T-helper 2 cell treated with Interferon-gamma antibody and Interleukin-4, amounts not matched to agents 5 μg/mL and 100 μg/mL, for 36 hours (primary cell): ENCODE results near the gene ST3GAL3.

Source experiments
- DNase-seq: peaks from one replicate; pipeline ENCODE4 v3.0.0; 2021; ENCODE audit warnings: low spot score
- H3K27ac Mint-ChIP-seq: one replicate; pipeline ENCODE4 v1.8.0; 2021; ENCODE audit warnings: mild to moderate bottlenecking, mixed read lengths
- H3K27me3 Mint-ChIP-seq: one replicate; pipeline ENCODE4 v1.8.0; 2021; ENCODE audit warnings: low read depth, mixed read lengths
- H3K36me3 Mint-ChIP-seq: one replicate; pipeline ENCODE4 v1.8.0; 2021; ENCODE audit warnings: low read depth, mixed read lengths
- H3K4me1 Mint-ChIP-seq: one replicate; pipeline ENCODE4 v1.8.0; 2021; ENCODE audit warnings: low read depth, mixed read lengths
- H3K4me3 Mint-ChIP-seq: one replicate; pipeline ENCODE4 v1.8.0; 2022; ENCODE audit warnings: mild to moderate bottlenecking, moderate library complexity, mixed read lengths
- H3K9me3 Mint-ChIP-seq: one replicate; pipeline ENCODE4 v1.8.0; 2021; ENCODE audit warnings: mixed read lengths

The ST3GAL3 gene

GRCh38 chr1:43936431-43937151 is 229.3 kb downstream of the ST3GAL3 start:
- Mint-ChIP-seq H3K4me1 (peaks cover 8% of the 10 kb centered on the region), H3K4me3 (peak overlapping the region; percentile 66), H3K9me3 (no peaks in the 10 kb centered on the region), H3K36me3 (no peaks in the 10 kb centered on the region), H3K27ac (no peak overlapping the region), H3K27me3 (peaks cover 12% of the 10 kb centered on the region)
- no peak for DNase-seq

- no peak overlapping the region for H3K4me3 Mint-ChIP-seq
- no peaks in the 10 kb centered on the region for H3K9me3 Mint-ChIP-seq
- peaks cover 8% of the 10 kb centered on the region for H3K4me1 Mint-ChIP-seq
- H3K36me3 Mint-ChIP-seq = no peaks in the 10 kb centered on the region
- no peak overlapping the region for H3K27ac Mint-ChIP-seq
- peaks cover 12% of the 10 kb centered on the region for H3K27me3 Mint-ChIP-seq
- DNase-seq = no peak
Measured at GRCh38 chr1:43937179-43937865, 230.0 kb downstream of the ST3GAL3 start.

GRCh38 chr1:43938383-43938782 is 231.0 kb downstream of the ST3GAL3 start:
- Mint-ChIP-seq H3K27me3 (peaks cover 6% of the 10 kb centered on the region), H3K36me3 (no peaks in the 10 kb centered on the region), H3K9me3 (no peaks in the 10 kb centered on the region), H3K27ac (no peak overlapping the region), H3K4me3 (no peak overlapping the region), H3K4me1 (peaks cover 10% of the 10 kb centered on the region)
- DNase-seq = no peak

- H3K27ac Mint-ChIP-seq = no peak overlapping the region
- no peaks in the 10 kb centered on the region for H3K36me3 Mint-ChIP-seq
- H3K4me1 Mint-ChIP-seq = peaks cover 7% of the 10 kb centered on the region
- peaks cover 6% of the 10 kb centered on the region for H3K27me3 Mint-ChIP-seq
- no peak for DNase-seq
- H3K9me3 Mint-ChIP-seq = no peaks in the 10 kb centered on the region
- H3K4me3 Mint-ChIP-seq = no peak overlapping the region
Measured at GRCh38 chr1:43938892-43939587, 231.7 kb downstream of the ST3GAL3 start.

GRCh38 chr1:43942411-43942810 is 235.1 kb downstream of the ST3GAL3 start:
- no peak overlapping the region for H3K27ac Mint-ChIP-seq
- no peak overlapping the region for H3K4me3 Mint-ChIP-seq
- H3K36me3 Mint-ChIP-seq = no peaks in the 10 kb centered on the region
- no peaks in the 10 kb centered on the region for H3K27me3 Mint-ChIP-seq
- no peaks in the 10 kb centered on the region for H3K9me3 Mint-ChIP-seq
- no peak for DNase-seq
- H3K4me1 Mint-ChIP-seq = peaks cover 15% of the 10 kb centered on the region

GRCh38 chr1:43944860-43945259 is 237.5 kb downstream of the ST3GAL3 start:
- DNase-seq = no peak
- Mint-ChIP-seq H3K9me3 (no peaks in the 10 kb centered on the region), H3K4me3 (peak overlapping the region; percentile 96), H3K27ac (no peak overlapping the region), H3K36me3 (no peaks in the 10 kb centered on the region), H3K27me3 (no peaks in the 10 kb centered on the region), H3K4me1 (peaks cover 28% of the 10 kb centered on the region)

GRCh38 chr1:43945674-43946235 is 238.4 kb downstream of the ST3GAL3 start:
- Mint-ChIP-seq H3K9me3 (no peaks in the 10 kb centered on the region), H3K4me1 (peaks cover 33% of the 10 kb centered on the region)

GRCh38 chr1:43946236-43947060 is 239.1 kb downstream of the ST3GAL3 start, which contains the start of gene IPO13:
IPO13 (plus strand) TSS chr1:43946950; CDS start chr1:43947601, 651 bp downstream.
- H3K36me3 Mint-ChIP-seq = peaks cover 2% of the 10 kb centered on the region
- no peaks in the 10 kb centered on the region for H3K9me3 Mint-ChIP-seq
- H3K4me1 Mint-ChIP-seq = peaks cover 34% of the 10 kb centered on the region
- no peaks in the 10 kb centered on the region for H3K27me3 Mint-ChIP-seq
- peak; percentile 96 for DNase-seq
- peak within 1 kb of the TSS; percentile 92 for H3K27ac Mint-ChIP-seq
- peak within 1 kb of the TSS; percentile 96 for H3K4me3 Mint-ChIP-seq

More at GRCh38 chr1:43945674-43946235, 238.4 kb downstream of the ST3GAL3 start:
- no peak for DNase-seq
- H3K4me3 Mint-ChIP-seq = peak overlapping the region; percentile 96
- peak overlapping the region; percentile 92 for H3K27ac Mint-ChIP-seq
- no peaks in the 10 kb centered on the region for H3K27me3 Mint-ChIP-seq
- H3K36me3 Mint-ChIP-seq = peaks cover 2% of the 10 kb centered on the region

- H3K4me3 Mint-ChIP-seq = peak overlapping the region; percentile 96
- H3K27ac Mint-ChIP-seq = peak overlapping the region; percentile 92
- H3K27me3 Mint-ChIP-seq = no peaks in the 10 kb centered on the region
- no peak for DNase-seq
- H3K36me3 Mint-ChIP-seq = peaks cover 2% of the 10 kb centered on the region
- H3K4me1 Mint-ChIP-seq = peaks cover 34% of the 10 kb centered on the region
- H3K9me3 Mint-ChIP-seq = no peaks in the 10 kb centered on the region
Measured at GRCh38 chr1:43947061-43947873, 239.9 kb downstream of the ST3GAL3 start.

GRCh38 chr1:43947874-43948437 is 240.6 kb downstream of the ST3GAL3 start:
- H3K4me1 Mint-ChIP-seq = peaks cover 34% of the 10 kb centered on the region
- H3K27me3 Mint-ChIP-seq = no peaks in the 10 kb centered on the region
- peak overlapping the region; percentile 96 for H3K4me3 Mint-ChIP-seq
- peak overlapping the region; percentile 76 for H3K27ac Mint-ChIP-seq
- no peak for DNase-seq
- peaks cover 2% of the 10 kb centered on the region for H3K36me3 Mint-ChIP-seq
- H3K9me3 Mint-ChIP-seq = no peaks in the 10 kb centered on the region

- Mint-ChIP-seq H3K4me1 (peaks cover 29% of the 10 kb centered on the region), H3K36me3 (peaks cover 2% of the 10 kb centered on the region), H3K27ac (no peak overlapping the region), H3K9me3 (no peaks in the 10 kb centered on the region), H3K27me3 (no peaks in the 10 kb centered on the region), H3K4me3 (no peak overlapping the region)
- DNase-seq = no peak
Measured at GRCh38 chr1:43949678-43950077, 242.3 kb downstream of the ST3GAL3 start.
